OCI-LY3 (cell line): ENCODE results near the gene RDH8.

ENCODE experiments used
- CTCF ChIP-seq: fragments of 200-600, 300-600 bp; sonication (generic); IDR thresholded peaks from 2 replicates; pipeline ENCODE4 v1.5.1; 2014; ENCODE audit warnings: antibody characterized with exemption, low read length, low read depth
- EZH2phosphoT487 ChIP-seq: fragments of 200-600 bp; shearing (Covaris generic); IDR thresholded peaks from 2 replicates; pipeline ENCODE4 v1.6.1; 2018; ENCODE audit warnings: antibody characterized with exemption, mixed run types, low read depth

- TF ChIP-seq CTCF (no peak), EZH2phosphoT487 (no peak)
Observed at GRCh38 chr19:10045371-10045770, 32.1 kb downstream of the RDH8 start.
